HG03135 (cell line): ENCODE results near the gene FOXA1.

ENCODE experiments used
- ATAC-seq: cut with Tn5 transposase; IDR thresholded peaks from one replicate; pipeline ENCODE4 v1.9.1; 2021; ENCODE audit warnings: mild to moderate bottlenecking, moderate library complexity; ENCODE audit not compliant: unreplicated experiment

Gene FOXA1

GRCh38 chr14:37602605-37603453 is 7.8 kb upstream of the FOXA1 start:
- no peak for ATAC-seq

GRCh38 chr14:37601865-37602264 is 6.8 kb upstream of the FOXA1 start:
- ATAC-seq: no peak

- no peak for ATAC-seq
Observed at GRCh38 chr14:37600880-37601741, 6.1 kb upstream of the FOXA1 start.

- ATAC-seq: no peak
Observed at GRCh38 chr14:37599507-37600368, 4.7 kb upstream of the FOXA1 start.

- no peak for ATAC-seq
Observed at GRCh38 chr14:37598747-37599506, 3.9 kb upstream of the FOXA1 start.

- no peak for ATAC-seq
Observed at GRCh38 chr14:37597914-37598746, 3.1 kb upstream of the FOXA1 start.

- ATAC-seq: no peak
Observed at GRCh38 chr14:37597538-37597913, 2.5 kb upstream of the FOXA1 start.

GRCh38 chr14:37596790-37597472 is 1.9 kb upstream of the FOXA1 start:
- no peak for ATAC-seq

- peak; percentile 62 for ATAC-seq
Observed at GRCh38 chr14:37595809-37596621, 966 bp upstream of the FOXA1 start.

- ATAC-seq: no peak
Observed at GRCh38 chr14:37594238-37594970, 645 bp downstream of the FOXA1 start.

GRCh38 chr14:37593511-37594237 is 1.4 kb downstream of the FOXA1 start:
- no peak for ATAC-seq

- ATAC-seq: no peak
Observed at GRCh38 chr14:37592482-37593408, 2.3 kb downstream of the FOXA1 start.

GRCh38 chr14:37591941-37592481 is 3.0 kb downstream of the FOXA1 start:
- ATAC-seq: no peak

GRCh38 chr14:37591311-37591940 is 3.6 kb downstream of the FOXA1 start:
- no peak for ATAC-seq
